ENCODE results near the gene CCDC38. TPM values are rescaled to one million over a fixed set of nuclear protein-coding genes. Genes with fewer than 3 reads are reported as not detected.

CCDC38 gene
- total and polyA plus RNA-seq, 4 donors = 0.46 to 1.4 (median 0.93) TPM

GRCh38 chr12:95922231-95922630 is 20.2 kb downstream of the CCDC38 start:
- WGBS = 73% methylated on average over 3 of the region's 3 CpGs
- H3K36me3 ChIP-seq (ENCODE audit: control insufficient read depth in 4 of 4, insufficient read depth in 3 of 4, low read depth in 1 of 4, low read length in 3 of 4) = no peaks in the 10 kb centered on the region

GRCh38 chr12:95919110-95919509 is 23.3 kb downstream of the CCDC38 start:
- Histone ChIP-seq H3K9ac (ENCODE audit: low read depth in 1 of 2, low read length in 2 of 2) (no peak overlapping the region), H3K27me3 (ENCODE audit: control insufficient read depth in 4 of 4, insufficient read depth in 4 of 4, low read length in 3 of 4) (no peaks in the 10 kb centered on the region), H3K36me3 (ENCODE audit: control insufficient read depth in 4 of 4, insufficient read depth in 3 of 4, low read depth in 1 of 4, low read length in 3 of 4) (no peaks in the 10 kb centered on the region), H3K27ac (ENCODE audit: low read depth in 1 of 2, low read length in 2 of 2) (no peak overlapping the region), H3K4me1 (ENCODE audit: control insufficient read depth in 4 of 4, insufficient read depth in 4 of 4, low read length in 3 of 4) (no peaks in the 10 kb centered on the region), H3K4me3 (ENCODE audit: low read depth in 1 of 3, low read length in 3 of 3) (no peak overlapping the region), H3K9me3 (ENCODE audit: control insufficient read depth in 4 of 4, low read length in 3 of 4) (peaks cover 0 to 1% (median 0%) of the 10 kb centered on the region in 4 donors)
- DNase-seq (ENCODE audit: low spot score) = no peak
- 90% methylated on average over 6 of the region's 6 CpGs for WGBS
- no peak for TF ChIP-seq SP1 (IDR thresholded peaks at IDR 0.05)
- no peak for TF ChIP-seq ATF3 (IDR thresholded peaks at IDR 0.05)
- TF ChIP-seq, protein P1, sequence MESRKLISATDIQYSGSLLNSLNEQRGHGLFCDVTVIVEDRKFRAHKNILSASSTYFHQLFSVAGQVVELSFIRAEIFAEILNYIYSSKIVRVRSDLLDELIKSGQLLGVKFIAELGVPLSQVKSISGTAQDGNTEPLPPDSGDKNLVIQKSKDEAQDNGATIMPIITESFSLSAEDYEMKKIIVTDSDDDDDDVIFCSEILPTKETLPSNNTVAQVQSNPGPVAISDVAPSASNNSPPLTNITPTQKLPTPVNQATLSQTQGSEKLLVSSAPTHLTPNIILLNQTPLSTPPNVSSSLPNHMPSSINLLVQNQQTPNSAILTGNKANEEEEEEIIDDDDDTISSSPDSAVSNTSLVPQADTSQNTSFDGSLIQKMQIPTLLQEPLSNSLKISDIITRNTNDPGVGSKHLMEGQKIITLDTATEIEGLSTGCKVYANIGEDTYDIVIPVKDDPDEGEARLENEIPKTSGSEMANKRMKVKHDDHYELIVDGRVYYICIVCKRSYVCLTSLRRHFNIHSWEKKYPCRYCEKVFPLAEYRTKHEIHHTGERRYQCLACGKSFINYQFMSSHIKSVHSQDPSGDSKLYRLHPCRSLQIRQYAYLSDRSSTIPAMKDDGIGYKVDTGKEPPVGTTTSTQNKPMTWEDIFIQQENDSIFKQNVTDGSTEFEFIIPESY (IDR thresholded peaks at IDR 0.05) = no peak
- no peak for TF ChIP-seq GABPA (IDR thresholded peaks at IDR 0.05 in 1 of 2, conservative IDR thresholded peaks at IDR 0.05 in 1 of 2)
- TF ChIP-seq HNF4A (conservative IDR thresholded peaks at IDR 0.05) = no peak
- no peak for TF ChIP-seq REST (IDR thresholded peaks at IDR 0.05)
- no peak for TF ChIP-seq JUND (IDR thresholded peaks at IDR 0.05)

More at GRCh38 chr12:95922231-95922630, 20.2 kb downstream of the CCDC38 start:
- H3K4me3 ChIP-seq (ENCODE audit: low read depth in 1 of 3, low read length in 3 of 3) = no peak overlapping the region
- H3K9ac ChIP-seq (ENCODE audit: low read depth in 1 of 2, low read length in 2 of 2) = no peak overlapping the region
- H3K4me1 ChIP-seq (ENCODE audit: control insufficient read depth in 4 of 4, insufficient read depth in 4 of 4, low read length in 3 of 4) = no peaks in the 10 kb centered on the region
- no peaks in the 10 kb centered on the region for H3K27me3 ChIP-seq (ENCODE audit: control insufficient read depth in 4 of 4, insufficient read depth in 4 of 4, low read length in 3 of 4)
- H3K9me3 ChIP-seq (ENCODE audit: control insufficient read depth in 4 of 4, low read length in 3 of 4) = peaks cover 0 to 1% (median 0%) of the 10 kb centered on the region in 4 donors
- DNase-seq (ENCODE audit: low spot score) = no peak
- TF ChIP-seq, protein P2, sequence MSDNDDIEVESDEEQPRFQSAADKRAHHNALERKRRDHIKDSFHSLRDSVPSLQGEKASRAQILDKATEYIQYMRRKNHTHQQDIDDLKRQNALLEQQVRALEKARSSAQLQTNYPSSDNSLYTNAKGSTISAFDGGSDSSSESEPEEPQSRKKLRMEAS (IDR thresholded peaks at IDR 0.05) = no peak
- no peak for TF ChIP-seq FOXA1 (IDR thresholded peaks at IDR 0.05)
- no peak for TF ChIP-seq YY1 (IDR thresholded peaks at IDR 0.05)
- no peak for TF ChIP-seq RXRA (IDR thresholded peaks at IDR 0.05)
- no peak for TF ChIP-seq ATF3 (IDR thresholded peaks at IDR 0.05)
- TF ChIP-seq, protein P3, sequence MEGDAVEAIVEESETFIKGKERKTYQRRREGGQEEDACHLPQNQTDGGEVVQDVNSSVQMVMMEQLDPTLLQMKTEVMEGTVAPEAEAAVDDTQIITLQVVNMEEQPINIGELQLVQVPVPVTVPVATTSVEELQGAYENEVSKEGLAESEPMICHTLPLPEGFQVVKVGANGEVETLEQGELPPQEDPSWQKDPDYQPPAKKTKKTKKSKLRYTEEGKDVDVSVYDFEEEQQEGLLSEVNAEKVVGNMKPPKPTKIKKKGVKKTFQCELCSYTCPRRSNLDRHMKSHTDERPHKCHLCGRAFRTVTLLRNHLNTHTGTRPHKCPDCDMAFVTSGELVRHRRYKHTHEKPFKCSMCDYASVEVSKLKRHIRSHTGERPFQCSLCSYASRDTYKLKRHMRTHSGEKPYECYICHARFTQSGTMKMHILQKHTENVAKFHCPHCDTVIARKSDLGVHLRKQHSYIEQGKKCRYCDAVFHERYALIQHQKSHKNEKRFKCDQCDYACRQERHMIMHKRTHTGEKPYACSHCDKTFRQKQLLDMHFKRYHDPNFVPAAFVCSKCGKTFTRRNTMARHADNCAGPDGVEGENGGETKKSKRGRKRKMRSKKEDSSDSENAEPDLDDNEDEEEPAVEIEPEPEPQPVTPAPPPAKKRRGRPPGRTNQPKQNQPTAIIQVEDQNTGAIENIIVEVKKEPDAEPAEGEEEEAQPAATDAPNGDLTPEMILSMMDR (IDR thresholded peaks at IDR 0.05; ENCODE audit: low read depth, low read length, missing input control) = no peak
- TF ChIP-seq SP1 (IDR thresholded peaks at IDR 0.05) = no peak
- no peak for TF ChIP-seq RAD21 (IDR thresholded peaks at IDR 0.05)
- TF ChIP-seq EGR1 (IDR thresholded peaks at IDR 0.05; ENCODE audit: low read depth in 2 of 2) = no peak
- TF ChIP-seq HNF4G (IDR thresholded peaks at IDR 0.05) = no peak
- no peak for TF ChIP-seq GABPA (IDR thresholded peaks at IDR 0.05 in 1 of 2, conservative IDR thresholded peaks at IDR 0.05 in 1 of 2)
- no peak for TF ChIP-seq NR2F2 (IDR thresholded peaks at IDR 0.05)
- TF ChIP-seq FOXA2 (IDR thresholded peaks at IDR 0.05) = no peak
- no peak for TF ChIP-seq TAF1 (conservative IDR thresholded peaks at IDR 0.05)
- no peak for TF ChIP-seq REST (IDR thresholded peaks at IDR 0.05)
- TF ChIP-seq HNF4A (conservative IDR thresholded peaks at IDR 0.05) = no peak
- no peak overlapping the region for H3K27ac ChIP-seq (ENCODE audit: low read depth in 1 of 2, low read length in 2 of 2)
